Activated CD8-positive, alpha-beta T cell treated with anti-CD3 and anti-CD28 coated beads for 36 hours (primary cell): ENCODE data around the gene IFFO2. TPM values are rescaled to one million over a fixed set of nuclear protein-coding genes. Genes with fewer than 3 reads are reported as not detected.
A peak's percentile ranks its signal among the peaks of the same experiment; 100 is the strongest.

Experiments used
- ATAC-seq: fragments of 200-7000 bp; cut with Tn5 transposase; one replicate; pipeline ENCODE4 v1.10.0; 2021; ENCODE audit warnings: mild to moderate bottlenecking, moderate library complexity
- CTCF ChIA-PET: fragments of 350-600 bp; sonication (Branson Sonifier 250); formaldehyde crosslinking; loops from one replicate; lab custom pipeline; 2021; ENCODE audit warnings: antibody characterized with exemption; lab: Charles Lee
- POLR2A ChIA-PET: fragments of 350-600 bp; sonication (Branson Sonifier 250); formaldehyde crosslinking; loops from one replicate; lab custom pipeline; 2021; ENCODE audit warnings: antibody characterized with exemption; lab: Charles Lee
- DNase-seq: peaks from one replicate; pipeline ENCODE4 v3.0.0-alpha.2; 2020
- H3K27ac Mint-ChIP-seq: one replicate; pipeline ENCODE4 v1.8.0; 2021; ENCODE audit warnings: mild to moderate bottlenecking, mixed read lengths
- H3K27me3 Mint-ChIP-seq: one replicate; pipeline ENCODE4 v1.8.0; 2021; ENCODE audit warnings: mixed read lengths
- H3K36me3 Mint-ChIP-seq: one replicate; pipeline ENCODE4 v1.8.0; 2021; ENCODE audit warnings: low read depth, mixed read lengths
- H3K4me1 Mint-ChIP-seq: one replicate; pipeline ENCODE4 v1.8.0; 2021; ENCODE audit warnings: low read depth, mixed read lengths
- H3K4me3 Mint-ChIP-seq: one replicate; pipeline ENCODE4 v1.8.0; 2021; ENCODE audit warnings: mild to moderate bottlenecking, moderate library complexity, mixed read lengths
- H3K9me3 Mint-ChIP-seq: one replicate; pipeline ENCODE4 v1.8.0; 2021; ENCODE audit warnings: mixed read lengths
- CTCF ChIP-seq: fragments of 200-600 bp; IDR thresholded peaks from one replicate; pipeline ENCODE4 v1.8.0; 2022; ENCODE audit warnings: antibody characterized with exemption, mild to moderate bottlenecking
- intact Hi-C: fragments of 100-400 bp; cut with micrococcal nuclease; formaldehyde crosslinking; loops from one replicate; pipeline ENCODE4 v1.10.0; 2022
- total RNA-seq, 2 experiments: library from RNA; stranded (reverse); gene quantifications; one replicate each; pipeline ENCODE4 v1.2.3, GENCODE V29; 2021

Gene IFFO2
- total RNA-seq, 2 experiments from 2014 or later, result 23.7 to 26.4 TPM

DNA sequence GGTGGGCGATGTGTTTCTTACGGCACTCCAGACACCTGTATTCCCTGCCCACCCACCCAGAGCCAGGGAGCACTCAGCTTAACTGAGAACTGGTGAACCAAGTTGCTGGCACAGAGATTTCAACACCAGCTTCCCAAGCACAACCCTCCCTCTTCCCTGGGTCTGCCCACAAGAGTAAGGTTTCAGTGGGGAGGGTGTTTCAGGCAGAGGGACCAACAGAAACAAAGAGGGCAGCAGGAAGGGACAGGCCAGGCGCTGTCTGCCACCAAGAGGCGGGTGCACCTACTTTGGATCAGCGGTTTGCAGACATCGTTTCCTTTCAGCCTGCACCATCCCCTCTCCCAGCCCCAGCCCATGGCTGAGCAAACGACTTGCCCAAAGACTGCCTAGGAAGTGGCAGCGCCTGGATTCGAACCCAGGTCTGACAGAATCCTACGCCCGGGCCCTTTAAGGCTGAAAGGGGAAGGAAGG, 32.2 kb downstream of the IFFO2 start:
- ATAC-seq (no peak), DNase-seq (no peak)
- Mint-ChIP-seq H3K9me3 (peaks cover 2% of the 10 kb centered on the region), H3K27ac (no peak overlapping the region), H3K4me3 (no peak overlapping the region), H3K4me1 (peaks cover 59% of the 10 kb centered on the region), H3K36me3 (peaks cover 7% of the 10 kb centered on the region), H3K27me3 (no peaks in the 10 kb centered on the region)
- no peak for TF ChIP-seq CTCF
- ChIA-PET CTCF (interaction anchor here (0.8 to 6.0 kb wide), 6 partner anchors 11 to 48 kb away, joined by 3 to 75 read pairs (median 8); no protein-coding TSS in a partner anchor), POLR2A (interaction anchor here (0.8 to 1.1 kb wide), 4 partner anchors 11 to 153 kb away, joined by 3 to 4 read pairs (median 3); no protein-coding TSS in a partner anchor)
- intact Hi-C loops, result no loop called here

DNA sequence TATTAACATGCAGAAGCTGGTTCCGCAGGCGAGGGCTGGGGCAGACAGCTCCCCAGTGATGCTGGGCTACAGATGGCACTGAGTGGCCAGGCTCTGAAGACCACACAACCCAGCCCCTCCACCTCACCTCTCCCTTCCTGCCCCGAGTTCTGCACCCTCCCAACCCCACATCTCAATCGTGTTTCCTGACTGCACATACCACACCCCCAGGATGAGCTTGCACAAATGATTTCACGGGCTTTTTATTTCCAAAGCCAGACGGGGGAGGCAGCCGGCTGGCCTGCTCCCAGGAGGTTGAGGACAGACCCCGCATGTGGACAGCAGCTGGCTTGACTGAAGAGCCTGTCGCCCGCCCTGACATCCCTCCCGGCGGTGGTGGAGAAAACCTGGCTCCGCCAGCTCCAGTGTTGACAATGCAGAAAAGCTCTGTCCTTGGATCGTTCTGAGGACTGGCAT, 32.7 kb downstream of the IFFO2 start:
- Mint-ChIP-seq H3K4me1 (peaks cover 54% of the 10 kb centered on the region), H3K27ac (peak overlapping the region; percentile 35), H3K36me3 (peaks cover 7% of the 10 kb centered on the region), H3K4me3 (no peak overlapping the region), H3K9me3 (peaks cover 2% of the 10 kb centered on the region), H3K27me3 (no peaks in the 10 kb centered on the region)
- POLR2A ChIA-PET, result interaction anchor here (1.0 to 1.1 kb wide), 2 partner anchors 11 to 153 kb away, joined by 3 to 4 read pairs; no protein-coding TSS in a partner anchor
- no peak for ATAC-seq
- CTCF ChIA-PET, result interaction anchor here (0.8 to 6.0 kb wide), 6 partner anchors 10 to 49 kb away, joined by 3 to 75 read pairs (median 8); no protein-coding TSS in a partner anchor
- peak; percentile 45 for DNase-seq
- TF ChIP-seq CTCF, result no peak
- intact Hi-C loops, result no loop called here

- H3K27me3 Mint-ChIP-seq, result no peaks in the 10 kb centered on the region
- H3K4me1 Mint-ChIP-seq, result peaks cover 48% of the 10 kb centered on the region
- ATAC-seq (no peak), DNase-seq (no peak)
- no peak for TF ChIP-seq CTCF
- H3K27ac Mint-ChIP-seq, result peak overlapping the region; percentile 35
- peaks cover 9% of the 10 kb centered on the region for H3K36me3 Mint-ChIP-seq
- POLR2A ChIA-PET, result interaction anchor here (1.0 to 1.1 kb wide), 2 partner anchors 10 to 154 kb away, joined by 3 to 4 read pairs; no protein-coding TSS in a partner anchor
- intact Hi-C loops, result no loop called here
- H3K4me3 Mint-ChIP-seq, result no peak overlapping the region
- H3K9me3 Mint-ChIP-seq, result peaks cover 2% of the 10 kb centered on the region
- CTCF ChIA-PET, result interaction anchor here (0.8 to 6.0 kb wide), 7 partner anchors 10 to 50 kb away, joined by 3 to 75 read pairs (median 10); no protein-coding TSS in a partner anchor
Measured at GRCh38 chr1:18922848-18923755, 33.4 kb downstream of the IFFO2 start.

DNA sequence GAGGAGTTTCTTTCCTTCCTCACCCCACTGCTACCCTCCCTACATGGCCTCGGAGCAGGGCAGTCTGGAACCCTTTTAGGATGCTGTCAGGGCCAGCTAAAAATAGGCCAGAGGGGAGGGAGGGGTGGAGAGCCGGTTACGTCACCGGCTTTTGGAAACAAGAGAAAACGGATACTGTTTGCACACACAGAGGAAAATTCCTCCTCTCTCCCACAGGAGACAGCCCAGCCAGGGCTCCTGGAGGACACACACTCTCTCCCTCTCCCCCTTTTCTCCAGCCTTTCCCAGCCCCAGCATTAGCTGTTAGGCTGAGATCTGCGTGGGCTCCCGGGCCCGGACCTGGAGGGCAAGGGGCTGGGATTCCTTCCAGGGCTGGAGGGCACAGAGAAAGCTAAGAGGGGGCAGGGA, 34.2 kb downstream of the IFFO2 start:
- no peak for DNase-seq
- POLR2A ChIA-PET, result no interaction called here
- intact Hi-C loops, result no loop called here
- ATAC-seq, result no peak
- Mint-ChIP-seq H3K27ac (no peak overlapping the region), H3K27me3 (no peaks in the 10 kb centered on the region), H3K4me1 (peaks cover 42% of the 10 kb centered on the region), H3K9me3 (peaks cover 2% of the 10 kb centered on the region), H3K36me3 (peaks cover 9% of the 10 kb centered on the region), H3K4me3 (no peak overlapping the region)
- TF ChIP-seq CTCF, result no peak
- CTCF ChIA-PET, result interaction anchor here (2.2 kb wide), 2 partner anchors 10 to 50 kb away, joined by 5 to 12 read pairs; no protein-coding TSS in a partner anchor
